Heart right ventricle (tissue), 16 donors: ENCODE measurements around the gene KCNMA1. TPM values are rescaled to one million over a fixed set of nuclear protein-coding genes. Genes with fewer than 3 reads are reported as not detected.

ENCODE experiments used
- ATAC-seq, 8 donors: fragments of 200-7000 bp; cut with Tn5 transposase; one replicate each; pipeline ENCODE4 v1.9.1; 2020; ENCODE audit warnings: mild to moderate bottlenecking in 8 of 8, moderate library complexity in 8 of 8, moderate number of reproducible peaks in 1 of 8
- DNase-seq, 2 donors: peaks; one replicate each; pipeline ENCODE4 v3.0.0-alpha.2; 2020
- H3K27ac ChIP-seq, 10 donors: fragments of 200-600 bp; sonication (generic) in 2 of 10; one replicate each; pipeline versions ENCODE4 v1.5.0 to v1.8.0; 2020 to 2022; ENCODE audit warnings: mild to moderate bottlenecking in 3 of 10
- H3K27me3 ChIP-seq, 7 donors: fragments of 200-600 bp; one replicate each; pipeline ENCODE4 v1.8.0; 2021 to 2022; ENCODE audit warnings: mild to moderate bottlenecking in 2 of 7
- H3K36me3 ChIP-seq, 9 donors: fragments of 200-600 bp; sonication (generic) in 1 of 9; one replicate each; pipeline versions ENCODE4 v1.5.0 to v1.8.0; 2020 to 2022; ENCODE audit warnings: mild to moderate bottlenecking in 2 of 9
- H3K4me1 ChIP-seq, 9 donors: fragments of 200-600 bp; sonication (generic) in 1 of 9; one replicate each; pipeline versions ENCODE4 v1.5.0 to v1.8.0; 2020 to 2022; ENCODE audit warnings: mild to moderate bottlenecking in 4 of 9
- H3K4me3 ChIP-seq, 10 donors: fragments of 200-600 bp; sonication (generic) in 2 of 10; one replicate each; pipeline versions ENCODE4 v1.5.0 to v1.8.0; 2020 to 2022; ENCODE audit warnings: mild to moderate bottlenecking in 7 of 10, moderate library complexity in 2 of 10
- H3K9me3 ChIP-seq, 11 donors: fragments of 200-600 bp in 10 of 11; sonication (generic) in 2 of 11; one replicate each; pipeline versions ENCODE4 v1.5.0 to v1.8.0; 2013 to 2022; ENCODE audit warnings: mild to moderate bottlenecking in 2 of 11, control low read depth in 1 of 11, moderate library complexity in 1 of 11
- CTCF ChIP-seq, 9 donors: fragments of 200-600 bp; sonication (generic) in 2 of 9; IDR thresholded peaks; one replicate each; pipeline versions ENCODE4 v1.5.0 to v1.8.0; 2021 to 2022; ENCODE audit warnings: antibody characterized with exemption in 9 of 9, mild to moderate bottlenecking in 5 of 9, moderate library complexity in 1 of 9
- WGBS, 2 donors: extraction: QIAGEN DNeasy Blood & Tissue Kit; methylation state at CpG; one replicate each; pipeline ENCODE4 v1.1.7; 2013; ENCODE audit warnings: inconsistent platforms in 1 of 2; 5-methylcytosine and 5-hydroxymethylcytosine counted together
- intact Hi-C, 10 donors: fragments of 100-400 bp; cut with DNase I; formaldehyde crosslinking; loops; one replicate each; pipeline versions ENCODE4 v1.11.1 to v1.14.2; 2022
- polyA plus RNA-seq, 2 donors: library from polyadenylated mRNA; stranded (reverse); fragments of 200-250 nt; gene quantifications; one replicate each; pipeline ENCODE4 v1.2.3, GENCODE V29; 2013
- total RNA-seq, 10 donors: library from RNA; stranded (reverse); fragmentation: NEBNext Ultra II Directional in 3 of 10; extraction: Animal tissue kit (Norgen Biotek cat#: 25700) in 3 of 10; gene quantifications; one replicate each; pipeline versions ENCODE4 v1.2.1 to v1.2.4, GENCODE V29; 2021 to 2023
- donor health status: Arrhythmogenic right ventricular cardiomyopathy.
- donor health status: ischemic (EF 13 %, LVEDD 7.1; RV severe dilation, severe dysfunction).
- donor health status: healthy with polysubstance abuse.
- donor health status: DM: no; HTN: yes; CAD: no.
- donor health status: DM: no; HTN: no; CAD: no.
- donor health status: ischemic (EF 25% LVEDD 6.9; RV normal size, moderate dysfunction).
- donor health status: ischemic (EF 25% LVEDD 5.7; RV mildly dilated, moderate dysfunction).
- donor health status: healthy.
- donor health status: DM: yes; HTN: yes; CAD: no.
- donor health status: Ischemic cardiomyopathy.
- donor health status: ischemic (EF 35%, LVEDD 5.7; RV mildly dilated, moderate dysfunction).
- donor health status: nonischemic (EF 11% LVEDD 7.7; RV severe dilation, severe dysfunction).
- donor health status: DM: yes; HTN: yes; CAD: no.
- donor health status: PGD.
- donor health status: ischemic (EF 29% LVEDD 5.4; RV normal size, mild dysfunction).
- donor health status: nonischemic (EF 23%, LVEDD 6.1; RV moderate dilation, normal function).

Gene KCNMA1
- total and polyA plus RNA-seq, 12 donors: 0.59 to 5.3 (median 1.6) TPM

DNA sequence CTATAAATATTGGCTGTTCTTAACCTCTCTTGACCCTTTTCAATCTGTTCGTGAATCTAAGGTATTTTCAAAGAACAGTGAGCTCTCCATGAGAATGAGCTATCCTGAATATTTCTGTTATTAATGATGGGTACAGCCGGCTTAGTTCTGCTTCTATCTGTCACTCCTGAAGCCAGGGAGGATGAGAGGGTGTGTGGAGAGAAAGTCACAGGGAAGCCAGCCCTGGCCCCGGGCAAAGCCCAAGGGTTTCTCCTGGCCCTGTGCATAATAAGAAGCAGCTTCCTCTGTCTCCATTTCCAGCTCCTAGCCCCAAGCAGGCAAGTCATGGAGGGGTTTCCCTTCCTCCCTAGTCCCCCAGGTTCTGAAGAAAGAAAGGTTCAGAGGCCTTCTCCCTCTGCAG lies 151.1 kb downstream of the KCNMA1 start:
- Histone ChIP-seq H3K27me3 (peaks cover 0 to 11% (median 0%) of the 10 kb centered on the region in 7 donors), H3K9me3 (no peaks in the 10 kb centered on the region), H3K27ac (no peak overlapping the region), H3K36me3 (no peaks in the 10 kb centered on the region), H3K4me1 (no peaks in the 10 kb centered on the region), H3K4me3 (no peak overlapping the region)
- ATAC-seq (no peak), DNase-seq (no peak)
- 82 to 86% methylated on average over 3 of the region's 3 CpGs for WGBS, 2 donors
- no peak for TF ChIP-seq CTCF (IDR thresholded peaks at IDR 0.05)
- intact Hi-C loops: no loop called here

DNA sequence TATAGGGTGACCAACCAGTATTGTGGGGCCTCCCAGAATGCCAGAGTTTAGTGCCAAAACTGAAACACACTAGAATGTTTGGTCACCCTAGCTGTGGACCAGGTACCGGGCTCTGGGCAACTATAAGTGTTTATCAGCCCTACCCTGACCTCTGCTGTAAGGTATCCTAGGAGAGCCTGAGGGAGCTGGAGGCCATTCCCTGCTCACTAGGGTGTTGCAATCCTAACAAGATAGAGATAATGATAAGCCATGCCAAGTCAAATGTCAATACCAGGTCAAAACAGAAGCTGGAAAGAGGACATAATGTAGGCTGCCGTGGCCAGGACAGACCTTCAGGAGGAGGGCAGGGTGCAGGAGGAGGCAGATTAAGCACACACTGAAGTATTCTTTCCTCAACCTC lies 151.8 kb downstream of the KCNMA1 start:
- Histone ChIP-seq H3K9me3 (no peaks in the 10 kb centered on the region), H3K4me3 (no peak overlapping the region), H3K4me1 (no peaks in the 10 kb centered on the region), H3K36me3 (no peaks in the 10 kb centered on the region), H3K27me3 (peaks cover 0 to 11% (median 0%) of the 10 kb centered on the region in 7 donors), H3K27ac (no peak overlapping the region)
- WGBS, 2 donors: 80 to 85% methylated on average over 2 of the region's 2 CpGs
- TF ChIP-seq CTCF (IDR thresholded peaks at IDR 0.05): no peak
- intact Hi-C loops: no loop called here
- ATAC-seq (no peak), DNase-seq (no peak)

- ATAC-seq (no peak), DNase-seq (no peak)
- peaks cover 0 to 11% (median 0%) of the 10 kb centered on the region in 7 donors for H3K27me3 ChIP-seq
- H3K27ac ChIP-seq: no peak overlapping the region
- WGBS, 2 donors: 66 to 71% methylated on average over 2 of the region's 2 CpGs
- H3K9me3 ChIP-seq: no peaks in the 10 kb centered on the region
- no peak for TF ChIP-seq CTCF (IDR thresholded peaks at IDR 0.05)
- no peak overlapping the region for H3K4me3 ChIP-seq
- H3K4me1 ChIP-seq: no peaks in the 10 kb centered on the region
- intact Hi-C loops: no loop called here
- H3K36me3 ChIP-seq: no peaks in the 10 kb centered on the region
Observed at GRCh38 chr10:77482072-77482471, 155.5 kb downstream of the KCNMA1 start.

DNA sequence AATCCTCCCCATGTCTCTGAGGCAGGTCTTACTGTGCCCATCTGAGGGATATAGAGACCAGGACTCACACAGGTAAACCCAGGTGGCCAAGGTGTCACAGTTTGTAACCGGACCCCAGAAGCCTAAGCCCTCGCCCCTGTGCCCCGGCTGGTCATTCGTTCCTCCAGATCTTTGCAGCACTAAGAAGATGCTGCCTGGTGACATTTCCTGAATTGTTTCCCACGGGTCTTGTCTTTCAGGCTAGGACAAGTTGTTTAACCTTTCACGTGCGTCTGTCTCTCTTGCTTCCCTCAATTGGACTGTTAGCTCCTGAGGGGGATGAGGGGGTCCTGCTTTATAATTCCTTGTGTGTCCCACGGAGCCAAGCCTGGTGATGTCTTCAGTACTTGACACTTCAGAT lies 158.0 kb downstream of the KCNMA1 start:
- intact Hi-C loops: no loop called here
- WGBS, 2 donors: 62 to 63% methylated on average over 8 of the region's 8 CpGs

More for the DNA sequence above, 158.0 kb downstream of the KCNMA1 start:
- Histone ChIP-seq H3K4me3 (no peak overlapping the region), H3K9me3 (no peaks in the 10 kb centered on the region), H3K27me3 (peaks cover 0 to 5% (median 0%) of the 10 kb centered on the region in 7 donors), H3K4me1 (no peaks in the 10 kb centered on the region), H3K27ac (no peak overlapping the region), H3K36me3 (no peaks in the 10 kb centered on the region)
- ATAC-seq (no peak), DNase-seq (no peak)
- no peak for TF ChIP-seq CTCF (IDR thresholded peaks at IDR 0.05)
